ENCODE data around the gene ZDHHC15.
"Not testable (repeated sequence)": the region's sequence is repeated elsewhere in the genome, so short reads cannot be mapped to it uniquely, and the experiment has no call there.

ZDHHC15 gene, protein sequence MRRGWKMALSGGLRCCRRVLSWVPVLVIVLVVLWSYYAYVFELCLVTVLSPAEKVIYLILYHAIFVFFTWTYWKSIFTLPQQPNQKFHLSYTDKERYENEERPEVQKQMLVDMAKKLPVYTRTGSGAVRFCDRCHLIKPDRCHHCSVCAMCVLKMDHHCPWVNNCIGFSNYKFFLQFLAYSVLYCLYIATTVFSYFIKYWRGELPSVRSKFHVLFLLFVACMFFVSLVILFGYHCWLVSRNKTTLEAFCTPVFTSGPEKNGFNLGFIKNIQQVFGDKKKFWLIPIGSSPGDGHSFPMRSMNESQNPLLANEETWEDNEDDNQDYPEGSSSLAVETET

DNA sequence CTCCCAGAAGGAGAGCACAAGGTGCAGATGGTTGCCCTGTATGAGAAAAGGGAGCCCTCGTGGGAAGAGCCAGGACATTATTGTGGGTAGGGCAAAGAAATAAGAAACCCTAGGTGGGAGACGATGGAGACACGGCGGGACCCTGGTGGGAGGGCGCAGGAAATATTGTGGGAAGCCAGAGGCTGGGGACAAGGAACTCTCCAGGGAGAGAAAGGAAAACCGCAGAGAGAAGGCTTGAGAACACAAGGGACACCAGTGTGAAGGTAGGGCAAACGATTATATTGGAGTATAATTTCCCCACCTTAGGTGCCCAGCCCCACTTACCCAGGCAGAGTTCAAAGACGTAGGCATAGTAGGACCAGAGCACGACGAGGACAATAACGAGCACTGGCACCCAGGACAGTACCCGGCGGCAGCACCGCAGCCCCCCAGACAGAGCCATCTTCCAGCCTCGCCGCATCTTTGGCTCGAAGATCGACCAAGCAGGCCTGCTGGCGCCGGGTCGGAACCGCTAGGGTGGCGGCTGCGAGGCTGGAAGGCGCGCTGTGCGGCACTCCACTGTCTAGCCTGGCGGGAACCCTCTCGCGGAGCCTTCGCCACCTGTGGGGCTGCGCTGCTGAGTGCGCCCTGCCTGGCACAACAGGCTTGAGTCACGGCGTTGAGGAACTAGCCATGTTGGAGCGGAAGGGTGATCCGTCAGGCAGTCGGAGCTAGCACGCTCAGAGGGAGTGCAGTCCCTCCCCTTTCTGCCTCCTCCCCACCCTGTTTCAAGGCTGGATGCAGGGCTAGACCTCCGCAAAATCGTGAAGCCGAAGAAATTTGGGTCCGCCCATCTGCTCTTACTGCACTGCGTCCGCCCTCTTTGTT, at the start of gene ZDHHC15:
TSS of gene ZDHHC15 (minus strand) at position 473 of the 867 bp plus-strand sequence. CDS start at position 460, 13 bp downstream.
- no peak for DNase-seq (ENCODE audit: low spot score)
- FAIRE-seq = no peak

DNA sequence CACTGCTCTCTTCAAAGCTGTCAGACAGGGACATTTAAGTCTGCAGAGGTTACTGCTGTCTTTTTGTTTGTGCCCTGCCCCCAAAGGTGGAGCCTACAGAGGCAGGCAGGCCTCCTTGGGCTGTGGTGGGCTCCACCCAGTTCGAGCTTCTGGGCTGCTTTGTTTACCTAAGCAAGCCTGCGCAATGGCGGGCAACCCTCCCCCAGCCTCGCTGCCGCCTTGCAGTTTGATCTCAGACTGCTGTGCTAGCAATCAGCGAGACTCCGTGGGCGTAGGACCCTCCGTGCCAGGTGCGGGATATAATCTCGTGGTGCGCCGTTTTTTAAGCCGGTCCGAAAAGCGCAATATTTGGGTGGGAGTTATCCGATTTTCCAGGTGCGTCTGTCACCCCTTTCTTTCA, 37.7 kb upstream of the ZDHHC15 start:
- FAIRE-seq; DNase-seq (ENCODE audit: low spot score): not testable (repeated sequence)

DNA sequence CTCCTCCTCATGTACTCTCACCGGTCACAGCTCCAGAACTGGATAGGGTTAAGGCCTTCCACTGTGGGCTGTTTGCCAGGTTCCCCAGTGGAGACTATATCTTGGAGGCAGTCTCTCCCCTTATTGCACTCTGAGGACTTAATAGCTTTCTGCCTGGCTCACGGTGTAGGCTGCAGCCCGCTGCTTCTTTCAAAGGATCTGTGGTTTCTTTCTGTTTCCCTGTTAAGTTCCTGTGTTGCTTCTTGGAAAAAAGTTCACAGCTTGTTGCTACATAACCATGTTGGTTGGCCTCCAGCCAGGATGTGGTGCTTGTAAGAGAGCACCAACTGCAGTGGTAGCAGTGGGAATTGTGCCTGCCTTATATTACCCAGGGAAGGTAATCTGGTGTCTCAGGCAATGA, 24.9 kb upstream of the ZDHHC15 start:
- no peak for FAIRE-seq
- DNase-seq (ENCODE audit: low spot score) = no peak

DNA sequence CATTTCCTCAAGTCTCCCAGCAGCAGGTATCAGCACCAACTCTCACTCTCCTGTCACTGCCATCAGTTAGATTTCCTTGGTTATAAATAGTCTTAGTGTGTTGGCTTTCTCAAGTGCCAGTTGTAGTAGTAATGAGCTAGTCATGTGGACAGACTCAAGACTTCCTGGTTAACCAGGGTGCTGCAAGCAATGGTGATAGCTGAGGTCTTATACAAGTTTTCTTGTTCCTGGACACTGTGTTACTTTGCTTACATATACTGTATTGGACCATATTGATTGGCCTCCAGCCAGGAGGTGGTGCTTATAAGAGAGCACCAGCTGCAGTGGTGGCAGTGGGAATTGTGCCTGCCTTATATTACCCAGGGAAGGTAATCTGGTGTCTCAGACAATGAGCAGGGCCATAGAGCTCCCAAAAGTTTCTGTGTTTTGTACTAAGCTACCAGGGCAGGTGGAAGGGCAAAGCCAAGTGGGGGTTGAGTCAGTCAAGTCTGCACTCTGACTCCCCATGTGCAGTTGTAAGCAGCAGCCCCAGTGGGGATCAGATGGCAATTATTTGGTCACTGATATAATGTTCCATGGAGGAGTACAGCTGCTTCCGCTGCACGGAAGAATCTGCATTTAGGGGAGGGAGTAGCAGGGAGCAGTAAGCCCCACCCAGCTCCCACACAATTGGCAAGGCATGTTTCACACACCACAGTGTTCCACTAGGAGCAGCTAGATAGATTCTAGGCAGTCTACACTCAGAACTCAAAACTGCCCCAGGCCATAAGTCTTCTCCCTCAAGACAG, 24.1 kb upstream of the ZDHHC15 start:
- FAIRE-seq (no peak), DNase-seq (ENCODE audit: low spot score) (no peak)

DNA sequence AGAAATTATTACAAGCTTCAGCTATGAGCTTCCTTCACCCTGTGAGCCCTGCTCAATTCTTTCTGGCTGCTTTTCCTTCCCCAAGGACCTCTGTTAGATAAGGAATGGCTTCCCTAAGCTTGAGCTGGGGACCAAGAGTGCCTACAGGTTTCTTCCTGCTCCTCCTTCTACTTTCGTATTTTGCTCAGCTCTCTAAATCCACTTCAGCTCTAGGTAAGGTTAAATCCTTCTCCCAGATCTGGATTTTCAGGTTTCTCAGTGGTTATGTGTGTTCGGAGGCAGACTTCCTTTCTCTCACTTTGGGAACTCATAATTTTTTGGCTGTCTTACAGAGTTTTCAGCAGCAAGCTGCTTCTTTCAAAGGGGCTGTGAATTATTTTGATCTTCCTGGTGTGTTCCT, 21.9 kb upstream of the ZDHHC15 start:
- DNase-seq (ENCODE audit: low spot score) = no peak
- FAIRE-seq = no peak

DNA sequence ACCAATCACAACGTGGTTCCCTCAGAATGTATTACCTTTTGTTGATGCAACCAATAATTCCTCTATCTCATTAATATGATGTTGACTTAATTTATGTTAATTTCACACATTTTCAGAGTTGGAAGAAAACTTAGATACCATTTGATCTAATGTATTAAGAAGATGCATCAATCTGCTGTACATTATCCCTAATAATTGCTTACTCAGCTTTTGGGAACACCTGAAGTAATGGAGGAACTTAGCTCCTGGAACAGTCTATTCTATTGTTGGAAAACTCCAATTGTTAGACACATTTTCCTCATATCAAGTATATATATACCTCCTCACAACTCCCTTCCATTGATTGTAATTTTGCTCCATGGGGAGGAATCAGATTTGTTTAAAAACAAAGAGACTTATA, 38.9 kb downstream of the ZDHHC15 start:
- no peak for FAIRE-seq

DNA sequence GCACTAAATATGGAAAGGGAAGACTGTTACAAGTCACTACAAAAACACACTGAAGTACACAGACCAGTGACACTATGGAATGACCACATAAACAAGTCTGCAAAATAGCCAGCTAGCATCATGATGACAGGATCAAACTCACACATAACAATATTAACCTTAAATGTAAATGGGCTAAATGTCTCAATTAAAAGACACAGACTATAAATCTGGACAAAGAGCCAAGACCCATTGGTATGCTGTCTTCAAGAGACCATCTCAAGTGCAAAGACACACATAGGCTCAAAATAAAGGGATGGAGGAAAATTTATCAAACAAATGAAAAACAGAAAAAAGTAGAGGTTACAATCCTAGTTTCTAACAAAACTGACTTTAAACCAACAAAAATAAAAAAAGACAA, 61.1 kb downstream of the ZDHHC15 start:
- FAIRE-seq = not testable (repeated sequence)

More for the DNA sequence above, 38.9 kb downstream of the ZDHHC15 start:
- no peak for DNase-seq (ENCODE audit: low spot score)

DNA sequence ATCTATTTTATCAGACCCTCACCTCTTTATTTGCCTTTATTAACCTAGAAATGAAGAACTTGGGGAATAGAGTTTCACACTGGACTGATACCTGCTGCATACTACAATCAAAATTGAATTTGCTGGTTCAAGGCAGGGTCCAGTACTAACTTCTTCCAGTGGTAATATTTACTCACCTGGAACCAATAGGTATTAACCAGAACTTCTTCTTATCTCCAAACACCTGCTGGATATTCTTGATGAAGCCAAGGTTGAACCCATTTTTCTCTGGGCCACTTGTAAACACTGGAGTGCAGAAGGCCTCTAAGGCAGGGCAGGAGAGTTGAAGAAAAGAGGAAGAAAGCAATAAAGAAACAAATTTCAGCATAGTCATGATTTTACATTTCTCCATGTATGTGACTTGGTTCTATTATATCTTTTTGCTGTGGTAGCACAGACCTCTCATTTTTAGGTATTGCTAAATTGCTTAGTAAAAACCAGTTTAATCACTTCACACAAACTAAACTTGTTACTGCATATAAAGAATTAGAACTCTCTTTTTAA, 101.1 kb downstream of the ZDHHC15 start:
- no peak for FAIRE-seq
- no peak for DNase-seq (ENCODE audit: low spot score)

More for the DNA sequence above, 61.1 kb downstream of the ZDHHC15 start:
- not testable (repeated sequence) for DNase-seq (ENCODE audit: low spot score)

DNA sequence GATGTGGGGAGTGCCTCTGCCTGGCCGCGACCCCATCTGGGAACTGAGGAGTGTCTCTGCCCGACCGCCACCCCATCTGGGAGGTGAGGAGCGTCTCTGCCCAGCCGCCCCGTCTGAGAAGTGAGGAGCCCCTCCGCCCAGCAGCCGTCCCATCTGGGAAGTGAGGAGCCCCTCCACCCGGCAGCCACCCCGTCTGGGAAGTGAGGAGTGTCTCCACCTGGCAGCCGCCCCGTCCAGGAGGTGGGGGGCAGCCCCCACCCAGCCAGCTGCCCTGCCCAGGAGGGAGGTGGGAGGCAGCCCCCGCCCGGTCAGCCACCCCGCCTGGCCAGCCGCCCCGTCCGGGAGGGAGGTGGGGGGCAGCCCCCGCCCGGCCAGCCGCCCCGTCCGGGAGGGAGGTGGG, 115.7 kb downstream of the ZDHHC15 start:
- FAIRE-seq = not testable (repeated sequence)

DNA sequence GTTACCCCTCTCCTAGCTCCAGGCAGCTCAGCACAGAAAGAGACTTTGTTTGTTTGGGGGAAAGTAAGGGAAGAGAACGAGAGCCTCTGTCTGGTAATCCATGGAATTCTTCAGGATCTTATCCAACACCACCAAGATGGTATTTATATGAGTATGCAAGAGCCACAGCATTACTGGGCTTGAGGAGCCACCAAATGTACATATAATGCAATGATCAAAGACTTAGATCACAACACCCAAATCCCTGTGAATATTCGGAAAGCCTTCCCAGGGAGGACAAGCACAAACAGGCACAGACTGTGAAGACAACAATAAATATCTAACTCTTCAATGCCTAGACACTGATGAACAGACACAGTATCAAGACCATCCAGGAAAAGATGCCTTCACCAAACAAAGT, 132.4 kb downstream of the ZDHHC15 start:
- DNase-seq (ENCODE audit: low spot score) = no peak
- FAIRE-seq = no peak

More for the DNA sequence above, 115.7 kb downstream of the ZDHHC15 start:
- DNase-seq (ENCODE audit: low spot score) = not testable (repeated sequence)

DNA sequence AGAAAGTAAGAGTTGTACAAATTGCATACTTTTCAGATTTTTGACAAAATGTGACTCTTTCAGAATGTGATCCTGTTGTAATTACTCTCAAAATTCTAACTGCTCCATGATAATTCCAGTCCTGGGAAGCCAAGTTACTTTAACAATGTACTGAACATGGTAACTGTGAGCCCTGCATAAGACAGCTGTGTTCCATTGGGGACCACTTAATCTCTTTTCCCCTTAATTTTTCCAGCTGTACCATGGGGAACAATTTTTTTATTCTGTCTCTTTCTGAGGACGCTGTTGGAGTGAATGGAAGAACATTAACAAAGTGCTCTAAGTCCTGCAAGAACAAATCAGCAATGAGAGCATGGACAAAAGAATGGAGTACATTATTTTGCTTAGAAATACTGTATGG, 153.1 kb downstream of the ZDHHC15 start:
- DNase-seq (ENCODE audit: low spot score) (no peak), FAIRE-seq (no peak)

DNA sequence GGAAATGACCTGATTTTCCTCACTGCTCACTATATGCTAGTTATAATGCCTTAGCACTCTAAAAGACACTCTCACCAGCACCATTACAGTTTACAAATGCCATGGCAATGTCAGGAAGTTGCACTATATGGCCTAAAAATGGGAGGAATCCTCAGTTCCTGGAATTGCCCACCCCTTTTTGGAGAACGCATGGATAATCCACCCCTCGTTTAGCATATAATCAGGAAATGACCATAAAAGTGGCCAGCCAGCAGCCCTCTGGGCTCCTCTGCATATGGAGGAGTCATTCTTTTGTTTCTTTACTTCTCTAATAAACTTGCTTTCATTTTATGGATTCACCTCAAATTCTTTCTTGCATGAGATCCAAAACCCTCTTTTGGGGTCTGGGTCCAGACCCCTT, 156.0 kb downstream of the ZDHHC15 start:
- FAIRE-seq = no peak
- no peak for DNase-seq (ENCODE audit: low spot score)

DNA sequence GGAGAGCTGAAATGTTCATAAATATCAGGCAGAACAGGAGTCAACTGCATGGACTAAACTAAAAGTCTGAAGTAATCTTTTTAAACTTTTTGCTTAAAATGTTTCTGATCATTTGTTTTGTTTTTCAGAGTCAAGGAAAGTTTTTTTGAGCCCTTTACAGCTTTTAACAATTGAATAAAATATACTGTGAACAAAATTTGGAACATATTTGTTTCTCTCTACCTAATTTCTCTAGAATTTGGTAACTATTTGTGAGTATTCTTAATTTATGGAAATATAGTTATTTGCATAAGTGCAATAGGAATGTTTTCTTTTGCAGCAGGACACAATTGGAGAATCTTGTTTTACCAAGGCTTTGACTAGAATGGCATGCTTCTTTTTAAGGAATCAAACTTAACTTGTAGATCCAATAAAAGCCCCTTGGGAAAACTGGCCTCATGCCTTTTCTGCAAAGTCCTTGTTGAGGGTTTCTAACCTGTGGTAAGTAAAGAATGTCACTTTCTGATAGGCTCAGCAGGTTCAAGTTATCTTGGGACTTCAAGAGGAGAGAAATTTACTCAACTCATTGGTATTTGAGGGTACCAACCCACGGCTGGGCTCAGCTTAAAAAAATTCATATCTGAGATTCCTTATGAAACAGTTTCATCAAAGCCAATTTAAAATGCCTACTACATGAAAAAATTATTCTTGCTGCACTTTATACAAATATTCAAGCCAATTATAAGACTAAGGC, 157.4 kb downstream of the ZDHHC15 start:
- FAIRE-seq (no peak), DNase-seq (ENCODE audit: low spot score) (no peak)

DNA sequence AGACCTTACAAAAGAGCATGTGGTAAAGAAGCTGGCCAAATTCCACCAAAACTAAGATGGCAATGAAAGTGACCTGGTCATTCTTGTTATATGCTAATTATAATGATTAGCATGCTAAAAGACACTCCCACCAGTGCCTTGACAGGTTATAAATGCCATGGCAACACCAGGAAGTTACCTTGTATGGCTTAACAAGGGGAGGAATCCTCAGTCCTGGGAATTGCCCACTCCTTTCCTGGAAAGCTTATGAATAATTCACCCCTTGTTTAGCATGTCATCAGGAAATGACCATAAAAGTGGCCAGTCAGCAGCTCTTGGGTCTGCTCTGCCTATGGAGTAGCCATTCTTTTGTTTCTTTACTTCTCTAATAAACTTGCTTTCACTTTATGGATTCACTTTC, 161.0 kb downstream of the ZDHHC15 start:
- DNase-seq (ENCODE audit: low spot score) (no peak), FAIRE-seq (no peak)

DNA sequence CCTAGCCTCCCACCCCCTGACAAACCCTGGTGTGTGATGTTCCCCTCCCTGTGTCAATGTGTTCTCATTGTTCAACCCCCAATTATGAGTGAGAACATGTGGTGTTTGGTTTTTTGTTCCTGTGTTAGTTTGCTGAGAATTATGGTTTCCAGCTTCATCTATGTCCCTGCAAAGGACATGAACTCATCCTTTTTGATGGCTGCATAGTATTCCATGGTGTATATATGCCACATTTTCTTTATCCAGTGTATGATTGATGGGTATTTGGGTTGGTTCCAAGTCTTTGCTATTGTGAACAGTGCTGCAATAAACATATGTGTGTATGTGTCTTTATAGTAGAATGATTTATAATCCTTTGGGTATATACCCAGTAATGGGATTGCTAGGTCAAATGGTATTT, 174.2 kb downstream of the ZDHHC15 start:
- DNase-seq (ENCODE audit: low spot score); FAIRE-seq: not testable (repeated sequence)

DNA sequence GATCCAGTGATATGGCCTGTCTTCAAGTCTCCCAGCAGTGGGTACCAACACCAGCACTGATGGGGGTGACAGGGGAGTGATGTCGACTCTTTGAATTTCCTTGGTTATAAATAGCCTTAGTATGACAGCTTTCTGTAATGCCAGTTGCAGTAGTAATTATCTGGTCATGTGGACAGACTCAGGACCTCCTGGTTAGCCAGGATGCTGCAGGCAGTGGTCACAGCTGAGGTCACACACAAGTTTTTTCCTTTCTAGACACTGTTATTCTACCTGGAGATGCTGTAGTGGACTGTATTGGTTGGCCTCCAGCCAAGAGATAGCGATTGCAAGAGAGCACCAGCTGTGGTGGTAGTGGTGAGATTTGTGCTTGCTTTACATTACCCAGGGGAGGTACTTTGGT, 185.3 kb downstream of the ZDHHC15 start:
- FAIRE-seq (no peak), DNase-seq (ENCODE audit: low spot score) (no peak)

DNA sequence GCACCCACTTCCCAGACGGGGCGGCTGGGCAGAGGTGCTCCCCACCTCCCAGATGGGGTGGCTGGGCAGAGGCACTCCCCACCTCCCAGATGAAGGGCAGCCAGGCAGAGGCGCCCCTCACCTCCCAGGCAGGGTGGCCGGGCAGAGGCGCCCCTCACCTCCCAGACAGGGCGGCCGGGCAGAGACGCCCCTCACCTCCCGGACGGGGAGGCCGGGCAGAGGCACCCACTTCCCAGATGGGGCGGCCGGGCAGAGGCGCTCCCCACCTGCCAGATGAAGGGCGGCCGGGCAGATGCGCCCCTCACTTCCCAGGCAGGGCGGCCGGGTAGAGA, 187.7 kb downstream of the ZDHHC15 start:
- FAIRE-seq (no peak), DNase-seq (ENCODE audit: low spot score) (no peak)

DNA sequence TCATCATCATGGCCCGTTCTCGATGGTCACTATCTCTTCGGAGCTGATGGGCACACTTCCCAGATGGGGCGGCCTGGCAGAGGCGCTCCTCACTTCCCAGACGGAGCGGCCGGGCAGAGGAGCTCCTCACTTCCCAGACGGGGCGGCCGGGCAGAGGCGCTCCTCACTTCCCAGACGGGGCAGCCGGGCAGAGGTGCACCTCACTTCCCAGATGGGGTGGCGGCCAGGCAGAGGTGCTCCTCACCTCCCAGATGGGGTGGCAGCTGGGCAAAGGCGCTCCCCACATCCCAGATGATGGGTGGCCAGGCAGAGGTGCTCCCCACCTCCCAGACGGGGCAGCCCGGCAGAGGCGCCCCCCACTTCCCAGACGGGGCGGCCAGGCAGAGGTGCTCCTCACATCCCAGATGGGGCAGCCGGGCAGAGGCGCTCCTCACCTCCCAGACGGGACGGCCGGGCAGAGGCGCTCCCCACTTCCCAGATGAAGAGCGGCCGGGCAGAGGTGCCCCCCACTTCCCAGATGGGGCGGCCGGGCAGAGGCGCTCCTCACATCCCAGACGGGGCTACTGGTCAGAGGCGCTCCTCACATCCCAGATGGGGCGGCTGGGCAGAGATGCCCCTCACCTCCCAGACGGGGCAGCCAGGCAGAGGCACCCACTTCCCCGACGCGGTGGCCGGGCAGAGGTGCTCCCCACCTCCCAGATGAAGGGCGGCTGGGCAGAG, 188.3 kb downstream of the ZDHHC15 start:
- DNase-seq (ENCODE audit: low spot score); FAIRE-seq: not testable (repeated sequence)

DNA sequence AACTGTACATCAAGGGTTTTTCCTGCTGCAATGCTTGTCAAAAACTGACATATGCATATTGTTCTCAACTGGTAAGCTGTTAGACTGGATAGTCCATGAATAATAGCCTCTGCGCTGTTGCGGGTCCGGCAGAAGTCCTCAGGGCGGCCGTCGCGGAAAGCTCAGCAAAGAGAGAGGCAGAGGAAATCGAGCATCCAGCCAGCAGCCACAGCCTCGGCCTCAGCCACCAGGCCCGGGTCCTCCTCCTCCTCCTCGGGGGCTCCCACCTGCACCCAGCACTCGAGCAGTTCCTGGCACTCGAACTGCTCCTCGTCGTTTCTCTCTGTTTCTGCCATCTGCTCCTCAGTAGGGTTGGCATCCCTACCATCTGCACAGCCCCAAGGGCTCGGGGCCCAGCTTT, 195.2 kb downstream of the ZDHHC15 start:
- no peak for FAIRE-seq
- no peak for DNase-seq (ENCODE audit: low spot score)

Data from RCC 7860 (cell line).